ENCODE data around the gene MRFAP1. TPM values are rescaled to one million over a fixed set of nuclear protein-coding genes. Genes with fewer than 3 reads are reported as not detected.

The MRFAP1 gene
- total RNA-seq, 4 donors from 2014 or later = 147 to 234 (median 186) TPM

DNA sequence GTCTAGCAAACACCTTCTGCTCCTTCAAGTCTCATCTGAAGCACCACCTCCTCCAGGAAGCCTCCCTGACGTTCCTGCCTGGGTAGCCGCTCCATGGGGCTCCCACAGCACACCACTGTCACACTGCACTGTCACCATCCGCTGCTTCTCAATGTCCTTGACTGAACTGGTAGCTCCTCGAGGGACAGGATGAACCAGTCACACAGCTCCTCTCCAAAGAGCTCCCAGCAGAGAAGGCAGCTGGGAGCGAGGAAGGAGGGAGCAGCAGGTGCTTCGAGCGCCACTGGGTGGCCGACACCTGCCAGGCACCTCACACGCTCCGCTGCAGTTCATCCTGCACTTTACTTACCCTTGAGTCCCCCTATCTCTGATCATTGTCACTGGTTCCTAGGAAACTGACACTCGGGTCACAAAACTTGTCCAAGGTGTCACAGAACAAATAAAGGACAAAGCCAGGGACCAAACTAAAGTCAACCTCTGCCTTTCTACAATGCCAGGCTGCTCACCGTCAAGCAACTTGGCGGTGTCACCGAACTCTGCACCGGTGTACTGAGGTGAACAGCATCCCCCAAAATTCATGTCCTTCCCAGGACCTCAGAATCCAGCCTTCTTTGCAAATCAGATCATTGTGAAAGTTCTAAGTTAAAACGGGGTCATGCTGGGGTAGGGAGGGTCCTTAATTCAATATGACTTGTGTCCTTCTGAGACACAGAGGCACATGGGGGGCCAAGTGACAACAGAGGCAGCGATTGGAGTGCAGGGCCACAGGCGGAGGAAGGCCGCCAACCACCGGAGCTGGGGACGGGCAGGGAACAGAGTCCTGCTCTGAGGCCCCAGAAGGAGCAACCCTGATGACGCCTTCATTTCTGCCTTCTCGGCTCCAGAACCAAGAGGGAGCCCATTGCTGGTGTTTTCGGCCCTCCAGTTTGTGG is 47.7 kb downstream of the MRFAP1 start:
- no peak for TF ChIP-seq POLR2A (IDR thresholded peaks at IDR 0.05)
- TF ChIP-seq, protein P1, sequence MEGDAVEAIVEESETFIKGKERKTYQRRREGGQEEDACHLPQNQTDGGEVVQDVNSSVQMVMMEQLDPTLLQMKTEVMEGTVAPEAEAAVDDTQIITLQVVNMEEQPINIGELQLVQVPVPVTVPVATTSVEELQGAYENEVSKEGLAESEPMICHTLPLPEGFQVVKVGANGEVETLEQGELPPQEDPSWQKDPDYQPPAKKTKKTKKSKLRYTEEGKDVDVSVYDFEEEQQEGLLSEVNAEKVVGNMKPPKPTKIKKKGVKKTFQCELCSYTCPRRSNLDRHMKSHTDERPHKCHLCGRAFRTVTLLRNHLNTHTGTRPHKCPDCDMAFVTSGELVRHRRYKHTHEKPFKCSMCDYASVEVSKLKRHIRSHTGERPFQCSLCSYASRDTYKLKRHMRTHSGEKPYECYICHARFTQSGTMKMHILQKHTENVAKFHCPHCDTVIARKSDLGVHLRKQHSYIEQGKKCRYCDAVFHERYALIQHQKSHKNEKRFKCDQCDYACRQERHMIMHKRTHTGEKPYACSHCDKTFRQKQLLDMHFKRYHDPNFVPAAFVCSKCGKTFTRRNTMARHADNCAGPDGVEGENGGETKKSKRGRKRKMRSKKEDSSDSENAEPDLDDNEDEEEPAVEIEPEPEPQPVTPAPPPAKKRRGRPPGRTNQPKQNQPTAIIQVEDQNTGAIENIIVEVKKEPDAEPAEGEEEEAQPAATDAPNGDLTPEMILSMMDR (IDR thresholded peaks at IDR 0.05) = peak in 3 of 6 experiments; percentile 8 to 37 (median 20)
- Histone ChIP-seq H3K4me1 (peaks cover 12 to 46% (median 22%) of the 10 kb centered on the region in 3 donors), H3K36me3 (no peaks in the 10 kb centered on the region), H3K27ac (peak overlapping the region; percentile 69 to 84 (median 76)), H3K4me3 (peak overlapping the region in 2 of 4 donors; percentile 32 to 38), H3K9me3 (no peaks in the 10 kb centered on the region), H3K27me3 (no peaks in the 10 kb centered on the region)
- WGBS, 2 donors = 88 to 89% methylated on average over 16 to 18 of the region's 24 CpGs
- intact Hi-C loops (cut with DNase I) = no loop called here
- DNase-seq = no peak

DNA sequence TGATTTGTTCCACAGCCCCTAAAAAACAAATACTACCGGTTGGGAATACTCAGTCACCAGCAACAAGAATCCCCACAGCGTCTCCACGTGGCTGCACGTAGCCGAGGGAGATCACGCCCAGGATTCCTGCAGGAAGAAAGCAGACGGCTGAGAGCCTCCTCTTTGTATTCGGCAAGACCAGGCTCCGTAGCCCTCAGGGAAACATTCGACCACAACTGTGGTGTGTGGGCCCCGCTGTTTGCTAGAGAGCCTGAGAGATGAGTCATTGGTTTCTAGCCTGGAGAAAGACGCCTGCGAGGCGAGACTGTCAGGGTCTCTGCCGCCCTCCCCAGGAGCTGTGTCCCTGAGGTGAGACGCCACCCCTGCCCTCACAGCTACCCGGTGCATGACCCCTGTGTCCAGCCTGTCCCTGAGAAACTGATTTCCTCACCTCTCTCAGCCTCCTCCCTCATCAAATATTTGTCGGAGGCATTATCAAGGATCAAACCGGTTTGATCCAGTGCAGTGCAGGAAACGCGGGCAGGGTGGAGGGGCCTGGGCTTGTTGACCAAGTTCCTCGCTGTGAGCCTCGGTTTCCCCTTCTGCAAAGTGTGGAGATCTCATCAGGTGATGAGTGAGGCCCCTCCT is 48.5 kb downstream of the MRFAP1 start:
- intact Hi-C loops (cut with DNase I) = no loop called here
- DNase-seq = no peak
- peak overlapping the region; percentile 69 to 84 (median 76) for H3K27ac ChIP-seq
- no peaks in the 10 kb centered on the region for H3K9me3 ChIP-seq
- no peak for TF ChIP-seq POLR2A (IDR thresholded peaks at IDR 0.05)
- TF ChIP-seq, protein P1 (IDR thresholded peaks at IDR 0.05) = no peak
- H3K4me3 ChIP-seq = peak overlapping the region in 3 of 4 donors; percentile 2 to 38 (median 32)
- 20 to 38% methylated on average over 3 to 17 of the region's 23 CpGs for WGBS, 2 donors
- H3K27me3 ChIP-seq = no peaks in the 10 kb centered on the region
- H3K36me3 ChIP-seq = no peaks in the 10 kb centered on the region
- H3K4me1 ChIP-seq = peaks cover 19 to 53% (median 28%) of the 10 kb centered on the region in 3 donors

DNA sequence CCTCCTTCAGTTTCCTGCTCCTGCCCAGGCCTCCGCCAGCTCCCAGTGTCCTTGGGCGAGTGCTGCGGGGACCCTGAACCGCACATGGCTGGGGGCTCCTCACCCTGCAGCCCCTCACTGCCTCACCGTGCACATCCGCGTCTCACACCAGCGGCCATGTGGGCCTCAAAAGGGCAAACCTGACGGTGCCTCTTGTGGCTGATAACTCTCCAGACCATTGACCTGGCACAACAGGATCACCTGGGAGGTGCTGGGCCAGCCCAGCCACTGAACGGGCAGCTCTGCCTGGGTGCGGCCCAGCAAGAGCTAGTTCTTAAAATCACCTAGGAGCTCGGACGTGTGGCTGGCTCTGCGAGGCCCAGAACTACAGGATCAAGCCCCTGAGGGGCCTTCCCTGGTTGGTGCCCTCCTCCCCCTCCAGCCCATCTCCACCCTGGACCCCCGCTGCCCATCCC is 49.0 kb downstream of the MRFAP1 start:
- Histone ChIP-seq H3K36me3 (no peaks in the 10 kb centered on the region), H3K27me3 (no peaks in the 10 kb centered on the region), H3K4me1 (peaks cover 22 to 59% (median 33%) of the 10 kb centered on the region in 3 donors), H3K27ac (peak overlapping the region; percentile 69 to 84 (median 76)), H3K9me3 (no peaks in the 10 kb centered on the region), H3K4me3 (peak overlapping the region in 3 of 4 donors; percentile 2 to 38 (median 32))
- no peak for DNase-seq
- WGBS, 2 donors = 63% methylated on average over 8 of the region's 15 CpGs; no CpG with 5 or more reads in 1 of the 2 donors
- TF ChIP-seq, protein P1 (IDR thresholded peaks at IDR 0.05) = no peak
- TF ChIP-seq POLR2A (IDR thresholded peaks at IDR 0.05) = no peak
- intact Hi-C loops (cut with DNase I) = no loop called here

Other genes starting within 250 kb of the MRFAP1 start
- gene PPP2R2C, start 168.1 kb upstream of the MRFAP1 start, total RNA-seq = 10 to 100 TPM; 26.9 to 76.3 (median 53.7) TPM
- gene MAN2B2, start 65.5 kb upstream of the MRFAP1 start, total RNA-seq = 10 to 100 TPM in 3 of 4 donors, 1 to 10 TPM in 1; 9.0 to 23.3 (median 14.3) TPM
- gene S100P, start 53.2 kb downstream of the MRFAP1 start, total RNA-seq = 10 to 100 TPM; 15.8 to 65.8 (median 51.8) TPM
- gene MRFAP1L1, start 69.2 kb downstream of the MRFAP1 start, total RNA-seq = 10 to 100 TPM; 29.5 to 63.5 (median 48.2) TPM
- gene BLOC1S4, start 75.5 kb downstream of the MRFAP1 start, total RNA-seq = 10 to 100 TPM; 12.4 to 19.6 (median 14.3) TPM
- gene KIAA0232, start 142.0 kb downstream of the MRFAP1 start, total RNA-seq = 10 to 100 TPM; 19.4 to 46.8 (median 35.0) TPM

Measured in esophagus squamous epithelium (tissue), 5 donors.